ENCODE data around the gene SAMD9.
"Not testable (repeated sequence)": the region's sequence is repeated elsewhere in the genome, so short reads cannot be mapped to it uniquely, and the experiment has no call there.

Gene SAMD9

GRCh38 chr7:93060865-93061264 is 56.9 kb downstream of the SAMD9 start:
- H3K27ac ChIP-seq: no peak overlapping the region
- no peak for TF ChIP-seq CTCF (conservative IDR thresholded peaks at IDR 0.05)

GRCh38 chr7:93060025-93060424 is 57.8 kb downstream of the SAMD9 start:
- TF ChIP-seq CTCF (conservative IDR thresholded peaks at IDR 0.05): no peak
- H3K27ac ChIP-seq: no peak overlapping the region

- not testable (repeated sequence) for H3K27ac ChIP-seq
Measured at GRCh38 chr7:93056621-93057020, 61.2 kb downstream of the SAMD9 start.

- peak; percentile 85 for TF ChIP-seq CTCF (conservative IDR thresholded peaks at IDR 0.05)
- H3K27ac ChIP-seq: no peak overlapping the region
Measured at GRCh38 chr7:93055543-93056107, 62.2 kb downstream of the SAMD9 start.

- TF ChIP-seq CTCF (conservative IDR thresholded peaks at IDR 0.05): no peak
- no peak overlapping the region for H3K27ac ChIP-seq
Measured at GRCh38 chr7:93054975-93055374, 62.8 kb downstream of the SAMD9 start.

- no peak overlapping the region for H3K27ac ChIP-seq
- TF ChIP-seq CTCF (conservative IDR thresholded peaks at IDR 0.05): no peak
Measured at GRCh38 chr7:93053949-93054943, 63.5 kb downstream of the SAMD9 start.

- no peak for TF ChIP-seq CTCF (conservative IDR thresholded peaks at IDR 0.05)
- no peak overlapping the region for H3K27ac ChIP-seq
Measured at GRCh38 chr7:93053209-93053948, 64.4 kb downstream of the SAMD9 start.
